ENCODE results near the gene KRT15. TPM values are rescaled to one million over a fixed set of nuclear protein-coding genes. Genes with fewer than 3 reads are reported as not detected.

Gene KRT15
- total and polyA plus RNA-seq, 9 of the 15 experiments (the other 6 are each of a cell fraction or from before 2014, with no cell fraction given) = 0.28 to 4.4 (median 0.56) TPM

DNA sequence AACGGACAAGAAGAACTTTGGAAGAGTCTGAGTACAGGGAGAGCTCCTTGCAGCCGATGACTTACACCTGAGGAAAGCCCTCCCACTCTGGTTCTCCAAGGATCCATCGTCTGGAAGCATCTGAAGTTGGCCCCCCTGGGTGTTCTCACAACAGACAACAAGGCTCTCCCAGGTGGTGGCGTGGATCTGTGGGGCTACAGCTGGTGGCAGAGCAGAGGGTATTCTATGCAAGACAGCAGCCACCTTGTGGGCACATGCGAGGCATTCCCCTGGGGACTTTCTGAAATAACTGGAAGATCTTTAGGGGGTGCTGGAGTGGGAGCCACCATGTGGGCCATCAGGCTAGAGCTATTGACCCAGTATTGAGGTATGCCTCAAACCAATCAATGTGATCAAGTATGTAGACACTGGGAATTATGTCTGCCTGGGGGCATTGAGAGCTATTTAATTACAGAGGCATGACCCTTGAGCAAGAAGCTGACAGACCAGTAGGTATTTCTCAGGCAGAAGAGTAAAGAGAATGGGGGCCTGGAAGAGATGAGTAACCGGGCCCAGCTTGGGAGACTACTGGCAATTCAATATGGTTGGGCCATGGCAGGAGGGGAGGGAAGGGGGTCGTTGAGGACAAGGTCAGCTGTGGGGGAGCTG is 16.3 kb upstream of the KRT15 start:
- no TSS peak for BruUV-seq (replicated peaks)
- H3K9ac ChIP-seq (ENCODE audit: insufficient read depth in 1 of 2, low read depth in 2 of 2, low read length in 2 of 2) = no peak overlapping the region
- H3K4me3 ChIP-seq = no peak overlapping the region
- in situ Hi-C loops (cut with MboI) = no loop called here
- no peaks in the 10 kb centered on the region for H4K20me1 ChIP-seq (replicated peaks; ENCODE audit: control insufficient read depth, insufficient read depth, low read length)
- no peaks in the 10 kb centered on the region for H3K36me3 ChIP-seq (ENCODE audit: control insufficient read depth, insufficient read depth, low read length)
- H3K27ac ChIP-seq (ENCODE audit: extremely low read depth, low read depth, low read length) = no peak overlapping the region
- no peaks in the 10 kb centered on the region for H3K9me3 ChIP-seq (replicated peaks; ENCODE audit: control insufficient read depth, insufficient read depth, low read depth, low read length)
- no peaks in the 10 kb centered on the region for H3K9me1 ChIP-seq (ENCODE audit: control insufficient read depth, insufficient read depth, low read length)
- FAIRE-seq = no peak
- ChIA-PET CTCF (ENCODE audit: low intra/inter-chr PET ratio) (no interaction called here), POLR2A (interaction anchor here (1.1 to 1.5 kb wide), 3 partner anchors 10 to 144 kb away, joined by 3 to 5 read pairs (median 3); no protein-coding TSS in a partner anchor)
- no peak for ATAC-seq
- H2AFZ ChIP-seq (ENCODE audit: low read depth, low read length) = no peak overlapping the region
- H3K79me2 ChIP-seq (ENCODE audit: control insufficient read depth, insufficient read depth, low read length) = no peaks in the 10 kb centered on the region
- WGBS (ENCODE audit: insufficient coverage, low coverage, missing lambda C conversion rate) = 47% methylated on average over 7 of the region's 7 CpGs
- no peak overlapping the region for H3K4me2 ChIP-seq (ENCODE audit: insufficient read depth, low read length)
- DNase-seq (ENCODE audit: extremely low read depth in 1 of 4, low spot score in 3 of 4) = no peak
- no peaks in the 10 kb centered on the region for H3K27me3 ChIP-seq (ENCODE audit: control insufficient read depth in 2 of 2, insufficient read depth in 2 of 2, low read length in 2 of 2)
- intact Hi-C loops (cut with micrococcal nuclease) = no loop called here
- TF ChIP-seq, protein P1, sequence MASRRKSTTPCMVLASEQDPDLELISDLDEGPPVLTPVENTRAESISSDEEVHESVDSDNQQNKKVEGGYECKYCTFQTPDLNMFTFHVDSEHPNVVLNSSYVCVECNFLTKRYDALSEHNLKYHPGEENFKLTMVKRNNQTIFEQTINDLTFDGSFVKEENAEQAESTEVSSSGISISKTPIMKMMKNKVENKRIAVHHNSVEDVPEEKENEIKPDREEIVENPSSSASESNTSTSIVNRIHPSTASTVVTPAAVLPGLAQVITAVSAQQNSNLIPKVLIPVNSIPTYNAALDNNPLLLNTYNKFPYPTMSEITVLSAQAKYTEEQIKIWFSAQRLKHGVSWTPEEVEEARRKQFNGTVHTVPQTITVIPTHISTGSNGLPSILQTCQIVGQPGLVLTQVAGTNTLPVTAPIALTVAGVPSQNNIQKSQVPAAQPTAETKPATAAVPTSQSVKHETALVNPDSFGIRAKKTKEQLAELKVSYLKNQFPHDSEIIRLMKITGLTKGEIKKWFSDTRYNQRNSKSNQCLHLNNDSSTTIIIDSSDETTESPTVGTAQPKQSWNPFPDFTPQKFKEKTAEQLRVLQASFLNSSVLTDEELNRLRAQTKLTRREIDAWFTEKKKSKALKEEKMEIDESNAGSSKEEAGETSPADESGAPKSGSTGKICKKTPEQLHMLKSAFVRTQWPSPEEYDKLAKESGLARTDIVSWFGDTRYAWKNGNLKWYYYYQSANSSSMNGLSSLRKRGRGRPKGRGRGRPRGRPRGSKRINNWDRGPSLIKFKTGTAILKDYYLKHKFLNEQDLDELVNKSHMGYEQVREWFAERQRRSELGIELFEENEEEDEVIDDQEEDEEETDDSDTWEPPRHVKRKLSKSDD (conservative IDR thresholded peaks at IDR 0.05; ENCODE audit: low read length) = no peak
- TF ChIP-seq CTCF (IDR thresholded peaks at IDR 0.05 in 2 of 3, conservative IDR thresholded peaks at IDR 0.05 in 1 of 3; ENCODE audit: insufficient read depth in 2 of 3, low read depth in 1 of 3, low read length in 3 of 3) (peak; percentile 18 to 51 (median 32); a peak in 4 of 6 replicates), RAD21 (CRISPR knock-in tag; conservative IDR thresholded peaks at IDR 0.05 in 1 of 2, IDR thresholded peaks at IDR 0.05 in 1 of 2) (peak in 1 of 2 experiments; percentile 36; a peak in 1 of 4 replicates)
- H3K4me1 ChIP-seq (replicated peaks in 1 of 2; ENCODE audit: control insufficient read depth in 2 of 2, insufficient read depth in 2 of 2, low read length in 2 of 2) = peaks cover 19 to 32% of the 10 kb centered on the region in 2 experiments
